Smooth muscle cell (in vitro differentiated cells): Measurements from ENCODE around the gene TPPP3. TPM values are rescaled to one million over a fixed set of nuclear protein-coding genes. Genes with fewer than 3 reads are reported as not detected.

Experiments
- DNase-seq: peaks from one replicate; lab custom pipeline; 2025; ENCODE audit not compliant: unreplicated experiment; lab: John Stamatoyannopoulos, UW
- H2AFZ ChIP-seq: fragments of 200-600 bp; sonication (generic); 2 replicates; pipeline ENCODE4 v1.6.0; 2016; ENCODE audit warnings: antibody characterized with exemption, low read depth, mild to moderate bottlenecking
- H3F3A ChIP-seq: fragments of 200-600 bp; sonication (generic); 2 replicates; pipeline ENCODE4 v1.6.0; 2017; ENCODE audit warnings: antibody characterized with exemption, low read depth
- H3K27ac ChIP-seq: fragments of 200-600 bp; sonication (generic); 2 replicates; pipeline ENCODE4 v1.5.1; 2016; ENCODE audit warnings: low read depth, mild to moderate bottlenecking
- H3K27me3 ChIP-seq: fragments of 200-600 bp; sonication (generic); 2 replicates; pipeline ENCODE4 v1.6.1; 2016; ENCODE audit warnings: low read depth, mild to moderate bottlenecking
- H3K36me3 ChIP-seq: fragments of 200-600 bp; sonication (generic); 2 replicates; pipeline ENCODE4 v1.5.1; 2016; ENCODE audit warnings: low read depth
- H3K4me1 ChIP-seq: fragments of 200-600 bp; sonication (generic); 2 replicates; pipeline ENCODE4 v1.5.1; 2016; ENCODE audit warnings: low read depth
- H3K4me2 ChIP-seq: fragments of 200-600 bp; sonication (generic); 2 replicates; pipeline ENCODE4 v1.6.0; 2016; ENCODE audit warnings: mild to moderate bottlenecking
- H3K4me3 ChIP-seq: fragments of 200-600 bp; sonication (generic); 2 replicates; pipeline ENCODE4 v1.5.1; 2016; ENCODE audit warnings: mild to moderate bottlenecking
- H3K79me2 ChIP-seq: fragments of 200-600 bp; sonication (generic); 2 replicates; pipeline ENCODE4 v1.6.0; 2016; ENCODE audit warnings: low read depth, mild to moderate bottlenecking
- H3K9ac ChIP-seq: fragments of 200-600 bp; sonication (generic); 2 replicates; pipeline ENCODE4 v1.6.0; 2016; ENCODE audit warnings: low read depth
- H3K9me3 ChIP-seq: fragments of 200-600 bp; sonication (generic); replicated peaks from 2 replicates; pipeline ENCODE4 v1.5.1; 2016; ENCODE audit warnings: low read depth
- H4K20me1 ChIP-seq: fragments of 200-600 bp; sonication (generic); 2 replicates; pipeline ENCODE4 v1.6.0; 2016; ENCODE audit warnings: low read depth
- WGBS: methylation state at CpG from one replicate; pipeline ENCODE4 v1.1.7; 2016; ENCODE audit warnings: low lambda C conversion rate; 5-methylcytosine and 5-hydroxymethylcytosine counted together
- polyA plus RNA-seq: library from polyadenylated mRNA; unstranded; fragments of >200 nt; fragmentation: Nextera tagmentation; extraction: Ambion mirVana; gene quantifications from 2 replicates; pipeline ENCODE4 v1.2.1, GENCODE V29; 2016
- small RNA-seq: library from RNA; depleted of rRNA; stranded (forward); fragments of <200 nt; gene quantifications from one replicate; pipeline ENCODE3, GENCODE V24; 2014
- total RNA-seq: library from RNA; depleted of rRNA; stranded (reverse); fragments of >200 nt; gene quantifications from 2 replicates; pipeline ENCODE4 v1.2.3, GENCODE V29; 2014
- TF ChIP-seq, protein P1 (sequence below): fragments of 200-600 bp; sonication (generic); IDR thresholded peaks from 2 replicates; pipeline ENCODE4 v1.5.1; 2017; ENCODE audit warnings: borderline replicate concordance, mild to moderate bottlenecking, antibody characterized with exemption; ENCODE audit not compliant: insufficient read depth, poor library complexity, severe bottlenecking

The TPPP3 gene
- total and polyA plus RNA-seq, 2 experiments from 2014 or later: 1.3 to 1.9 TPM

DNA sequence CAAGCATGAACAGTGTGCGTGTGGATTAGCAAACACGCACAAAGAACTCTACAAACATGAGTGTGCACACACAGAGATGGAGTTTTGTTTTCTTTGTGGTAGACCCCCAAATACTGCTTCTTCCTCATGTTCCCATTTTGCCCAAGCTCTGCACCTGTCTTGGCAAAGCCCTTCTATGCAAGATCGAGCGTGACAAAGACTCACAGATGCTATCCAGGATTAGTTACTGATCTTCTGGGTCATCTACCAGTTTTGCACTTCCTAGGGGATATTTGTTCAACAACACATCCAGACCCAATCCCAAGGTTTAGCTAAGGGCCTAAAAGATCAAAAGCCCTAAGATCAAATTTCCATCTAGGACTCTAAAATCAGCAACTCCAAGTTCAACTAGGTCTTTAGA lies 50.7 kb downstream of the TPPP3 start:
- no peaks in the 10 kb centered on the region for H4K20me1 ChIP-seq
- H3K27ac ChIP-seq: no peak overlapping the region
- H3K79me2 ChIP-seq: no peaks in the 10 kb centered on the region
- WGBS: 91% methylated on average over 4 of the region's 4 CpGs
- TF ChIP-seq, protein P1, sequence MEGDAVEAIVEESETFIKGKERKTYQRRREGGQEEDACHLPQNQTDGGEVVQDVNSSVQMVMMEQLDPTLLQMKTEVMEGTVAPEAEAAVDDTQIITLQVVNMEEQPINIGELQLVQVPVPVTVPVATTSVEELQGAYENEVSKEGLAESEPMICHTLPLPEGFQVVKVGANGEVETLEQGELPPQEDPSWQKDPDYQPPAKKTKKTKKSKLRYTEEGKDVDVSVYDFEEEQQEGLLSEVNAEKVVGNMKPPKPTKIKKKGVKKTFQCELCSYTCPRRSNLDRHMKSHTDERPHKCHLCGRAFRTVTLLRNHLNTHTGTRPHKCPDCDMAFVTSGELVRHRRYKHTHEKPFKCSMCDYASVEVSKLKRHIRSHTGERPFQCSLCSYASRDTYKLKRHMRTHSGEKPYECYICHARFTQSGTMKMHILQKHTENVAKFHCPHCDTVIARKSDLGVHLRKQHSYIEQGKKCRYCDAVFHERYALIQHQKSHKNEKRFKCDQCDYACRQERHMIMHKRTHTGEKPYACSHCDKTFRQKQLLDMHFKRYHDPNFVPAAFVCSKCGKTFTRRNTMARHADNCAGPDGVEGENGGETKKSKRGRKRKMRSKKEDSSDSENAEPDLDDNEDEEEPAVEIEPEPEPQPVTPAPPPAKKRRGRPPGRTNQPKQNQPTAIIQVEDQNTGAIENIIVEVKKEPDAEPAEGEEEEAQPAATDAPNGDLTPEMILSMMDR: no peak
- H3K4me1 ChIP-seq: no peaks in the 10 kb centered on the region
- H3K4me2 ChIP-seq: no peak overlapping the region
- H3K27me3 ChIP-seq: peaks cover under 1% of the 10 kb centered on the region
- no peak overlapping the region for H2AFZ ChIP-seq
- no peak for DNase-seq
- H3K4me3 ChIP-seq: no peak overlapping the region
- no peaks in the 10 kb centered on the region for H3F3A ChIP-seq
- no peaks in the 10 kb centered on the region for H3K9me3 ChIP-seq
- H3K36me3 ChIP-seq: no peaks in the 10 kb centered on the region
- no peak overlapping the region for H3K9ac ChIP-seq

DNA sequence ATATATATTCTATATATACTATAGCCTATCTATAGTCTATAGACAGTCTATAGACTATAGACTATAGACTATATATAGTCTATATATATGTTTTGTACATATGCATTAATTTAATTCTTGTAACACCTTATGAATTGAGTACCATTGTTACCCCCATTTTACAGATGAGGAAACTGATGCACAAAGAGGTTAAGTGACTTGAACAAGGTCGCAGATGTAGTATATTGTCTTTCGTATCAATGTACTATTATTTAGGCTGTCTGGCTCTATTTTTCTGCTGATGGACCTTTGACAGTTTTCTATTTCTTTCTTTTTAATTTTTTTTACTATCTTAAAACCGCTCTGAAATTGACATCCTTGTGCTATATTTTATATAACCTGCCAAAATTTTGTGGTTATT lies 52.0 kb downstream of the TPPP3 start:
- H2AFZ ChIP-seq: no peak overlapping the region
- TF ChIP-seq, protein P1: no peak
- H4K20me1 ChIP-seq: no peaks in the 10 kb centered on the region
- no peaks in the 10 kb centered on the region for H3K9me3 ChIP-seq
- H3K27me3 ChIP-seq: no peaks in the 10 kb centered on the region
- WGBS: 80% methylated on average over 3 of the region's 3 CpGs
- H3K79me2 ChIP-seq: no peaks in the 10 kb centered on the region
- no peak overlapping the region for H3K27ac ChIP-seq
- H3K4me2 ChIP-seq: no peak overlapping the region
- no peak for DNase-seq
- no peaks in the 10 kb centered on the region for H3K4me1 ChIP-seq
- H3K36me3 ChIP-seq: no peaks in the 10 kb centered on the region
- no peaks in the 10 kb centered on the region for H3F3A ChIP-seq
- no peak overlapping the region for H3K9ac ChIP-seq
- H3K4me3 ChIP-seq: no peak overlapping the region

Small RNA genes within 50 kb of the gene (small RNA-seq; reads per million reads assigned to genes)
- gene RNU1-123P: not detected

Other genes with a start within 250 kb of the TPPP3 start
- gene B3GNT9, start 242.5 kb downstream of the TPPP3 start, total RNA-seq: 29.9 and 30.7 TPM in 2 replicates
- 35.5 and 39.3 TPM in 2 replicates for gene B3GNT9, start 242.5 kb downstream of the TPPP3 start, polyA plus RNA-seq
- 11.8 and 12.5 TPM in 2 replicates for gene TRADD, start 233.6 kb downstream of the TPPP3 start, total RNA-seq
- gene TRADD, start 233.6 kb downstream of the TPPP3 start, polyA plus RNA-seq: 27.2 and 35.4 TPM in 2 replicates
- 1.9 and 7.7 TPM in 2 replicates for gene FBXL8, start 233.5 kb downstream of the TPPP3 start, total RNA-seq
- 12.0 and 13.5 TPM in 2 replicates for gene FBXL8, start 233.5 kb downstream of the TPPP3 start, polyA plus RNA-seq
- 2.9 and 6.1 TPM in 2 replicates for gene HSF4, start 228.8 kb downstream of the TPPP3 start, total RNA-seq
- 2.9 and 3.9 TPM in 2 replicates for gene HSF4, start 228.8 kb downstream of the TPPP3 start, polyA plus RNA-seq
- gene NOL3, start 223.0 kb downstream of the TPPP3 start, total RNA-seq: 13.9 and 33.0 TPM in 2 replicates
- gene NOL3, start 223.0 kb downstream of the TPPP3 start, polyA plus RNA-seq: 36.4 and 47.8 TPM in 2 replicates
- 24.0 and 31.8 TPM in 2 replicates for gene MATCAP1, start 209.5 kb downstream of the TPPP3 start, total RNA-seq
- gene MATCAP1, start 209.5 kb downstream of the TPPP3 start, polyA plus RNA-seq: 24.7 and 28.5 TPM in 2 replicates
- gene EXOC3L1, start 203.4 kb downstream of the TPPP3 start, total RNA-seq: not detected in 2 replicates
- gene EXOC3L1, start 203.4 kb downstream of the TPPP3 start, polyA plus RNA-seq: 0.51 and 0.84 TPM in 2 replicates
- gene E2F4, start 201.3 kb downstream of the TPPP3 start, total RNA-seq: 50.1 and 53.8 TPM in 2 replicates
- gene E2F4, start 201.3 kb downstream of the TPPP3 start, polyA plus RNA-seq: 49.9 and 60.9 TPM in 2 replicates
- gene ELMO3, start 194.4 kb downstream of the TPPP3 start, total RNA-seq: 3.8 and 6.7 TPM in 2 replicates
- gene ELMO3, start 194.4 kb downstream of the TPPP3 start, polyA plus RNA-seq: 2.2 and 7.8 TPM in 2 replicates
- 45.4 and 56.9 TPM in 2 replicates for gene TMEM208, start 166.4 kb downstream of the TPPP3 start, total RNA-seq
- 156 and 171 TPM in 2 replicates for gene TMEM208, start 166.4 kb downstream of the TPPP3 start, polyA plus RNA-seq
- gene FHOD1, start 146.0 kb downstream of the TPPP3 start, total RNA-seq: 7.2 and 16.0 TPM in 2 replicates
- 23.3 and 30.5 TPM in 2 replicates for gene FHOD1, start 146.0 kb downstream of the TPPP3 start, polyA plus RNA-seq
- gene SLC9A5, start 144.5 kb downstream of the TPPP3 start, total RNA-seq: 2.1 and 3.8 TPM in 2 replicates
- 6.9 and 9.1 TPM in 2 replicates for gene SLC9A5, start 144.5 kb downstream of the TPPP3 start, polyA plus RNA-seq
- 3.9 and 27.0 TPM in 2 replicates for gene PLEKHG4, start 114.0 kb downstream of the TPPP3 start, total RNA-seq
- gene PLEKHG4, start 114.0 kb downstream of the TPPP3 start, polyA plus RNA-seq: 2.7 and 9.9 TPM in 2 replicates
- 0.04 TPM in 1 of 2 replicates, not detected in the other for gene KCTD19, start 66.8 kb downstream of the TPPP3 start, total RNA-seq
- 0.49 and 0.59 TPM in 2 replicates for gene KCTD19, start 66.8 kb downstream of the TPPP3 start, polyA plus RNA-seq
- gene LRRC36, start 66.7 kb downstream of the TPPP3 start, total RNA-seq: not detected in 2 replicates
- 0.24 TPM in 1 of 2 replicates, not detected in the other for gene LRRC36, start 66.7 kb downstream of the TPPP3 start, polyA plus RNA-seq
- gene ZDHHC1, start 23.0 kb upstream of the TPPP3 start, total RNA-seq: 7.1 and 7.9 TPM in 2 replicates
- gene ZDHHC1, start 23.0 kb upstream of the TPPP3 start, polyA plus RNA-seq: 14.2 and 15.7 TPM in 2 replicates
- gene HSD11B2, start 37.6 kb upstream of the TPPP3 start, total RNA-seq: not detected in 2 replicates
- not detected in 2 replicates for gene HSD11B2, start 37.6 kb upstream of the TPPP3 start, polyA plus RNA-seq
- gene ATP6V0D1, start 87.7 kb upstream of the TPPP3 start, total RNA-seq: 74.7 and 96.8 TPM in 2 replicates
- gene ATP6V0D1, start 87.7 kb upstream of the TPPP3 start, polyA plus RNA-seq: 114 and 128 TPM in 2 replicates
- not detected in 2 replicates for gene AGRP, start 90.0 kb upstream of the TPPP3 start, total RNA-seq
- gene AGRP, start 90.0 kb upstream of the TPPP3 start, polyA plus RNA-seq: not detected in 2 replicates
- gene RIPOR1, start 135.3 kb upstream of the TPPP3 start, total RNA-seq: 10.7 and 26.6 TPM in 2 replicates
- 47.3 and 57.2 TPM in 2 replicates for gene RIPOR1, start 135.3 kb upstream of the TPPP3 start, polyA plus RNA-seq
- 32.4 and 37.3 TPM in 2 replicates for gene CTCF, start 169.0 kb upstream of the TPPP3 start, total RNA-seq
- 28.4 and 34.8 TPM in 2 replicates for gene CTCF, start 169.0 kb upstream of the TPPP3 start, polyA plus RNA-seq